Stimulated activated CD8-positive, alpha-beta memory T cell treated with anti-CD3 and anti-CD28 coated beads, Interleukin-15, amount 100 ng/mL, for 24 hours (primary cell): ENCODE measurements around the gene TECPR1.

Experiments
- DNase-seq: peaks from one replicate; pipeline ENCODE4 v3.0.0-alpha.2; 2020; ENCODE audit warnings: low read depth

The TECPR1 gene

DNA sequence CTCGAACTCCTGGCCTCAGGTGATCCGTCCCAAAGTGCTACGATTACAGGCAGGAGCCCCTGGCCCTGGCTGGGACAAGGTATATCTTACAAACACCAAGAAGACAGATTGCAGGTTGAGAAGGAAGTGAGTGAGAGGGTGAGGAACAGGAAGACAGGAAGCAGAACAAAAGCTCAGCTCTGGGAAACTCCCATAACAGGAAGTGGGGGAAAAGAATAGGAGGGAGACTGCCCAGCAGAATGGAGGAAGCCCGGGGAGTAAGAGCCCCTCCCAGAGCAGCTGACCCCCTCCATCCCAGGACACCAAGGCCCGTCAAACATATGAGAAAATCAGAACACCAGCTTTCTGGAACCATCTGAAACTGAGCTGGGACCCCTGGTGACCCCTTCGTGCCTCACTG is 2.9 kb downstream of the TECPR1 start:
- no peak for DNase-seq

DNA sequence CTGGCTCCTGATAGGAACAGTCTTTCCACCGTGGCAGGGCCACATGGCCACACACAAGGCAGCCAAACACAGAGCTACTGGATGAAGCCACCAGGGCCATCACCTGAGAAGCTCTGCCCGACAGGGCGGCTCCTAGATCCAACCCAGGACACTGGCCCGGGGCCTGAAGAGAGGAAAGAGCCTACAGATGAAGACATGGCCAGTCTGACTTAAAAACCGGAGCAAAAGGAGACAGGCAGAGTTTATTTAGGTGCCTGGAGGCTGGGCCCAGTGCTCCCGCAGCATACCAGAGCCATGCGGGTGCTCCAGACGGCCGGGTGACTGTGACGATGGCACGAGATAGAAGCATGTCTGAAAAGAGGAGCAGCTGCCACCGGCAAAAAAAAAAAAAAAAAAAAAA is 3.9 kb downstream of the TECPR1 start:
- DNase-seq, result no peak

DNA sequence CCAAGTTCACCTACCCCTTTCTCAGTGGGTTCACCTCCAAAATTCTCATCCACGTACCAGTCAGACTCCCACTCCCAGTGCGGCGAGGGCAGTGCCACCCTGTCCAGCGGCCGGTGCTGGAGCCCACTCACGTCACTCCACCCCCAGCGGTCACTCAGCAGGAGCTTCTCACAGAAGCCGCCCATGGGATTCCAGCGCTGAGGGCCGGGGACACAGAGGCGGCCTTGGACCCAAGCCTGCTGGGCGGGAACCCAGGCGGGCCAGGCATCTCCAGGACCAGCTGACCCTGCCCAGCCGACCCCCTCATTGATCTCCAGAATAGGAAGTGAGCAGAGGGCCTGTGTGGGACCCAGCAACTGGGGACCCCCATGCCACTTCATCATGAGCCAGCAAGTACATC is 7.2 kb downstream of the TECPR1 start:
- no peak for DNase-seq

DNA sequence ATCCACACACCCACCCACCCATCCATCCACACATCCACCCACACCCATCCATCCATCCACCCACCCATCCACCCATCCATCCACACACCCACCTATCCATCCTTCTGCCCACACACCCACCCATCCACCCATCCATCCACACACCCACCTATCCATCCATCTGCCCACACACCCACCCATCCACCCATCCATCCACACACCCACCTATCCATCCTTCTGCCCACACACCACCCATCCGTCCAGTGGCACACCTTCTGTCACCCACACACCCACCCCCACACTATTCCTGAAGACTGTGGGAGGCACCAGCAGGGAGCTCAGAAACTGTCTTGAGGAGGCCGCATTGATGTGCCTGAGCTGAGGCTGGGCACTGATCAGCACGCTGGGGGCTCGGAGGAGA is 9.1 kb downstream of the TECPR1 start:
- DNase-seq, result no peak

- DNase-seq, result no peak
Measured at GRCh38 chr7:98242342-98242741, 9.7 kb downstream of the TECPR1 start.

DNA sequence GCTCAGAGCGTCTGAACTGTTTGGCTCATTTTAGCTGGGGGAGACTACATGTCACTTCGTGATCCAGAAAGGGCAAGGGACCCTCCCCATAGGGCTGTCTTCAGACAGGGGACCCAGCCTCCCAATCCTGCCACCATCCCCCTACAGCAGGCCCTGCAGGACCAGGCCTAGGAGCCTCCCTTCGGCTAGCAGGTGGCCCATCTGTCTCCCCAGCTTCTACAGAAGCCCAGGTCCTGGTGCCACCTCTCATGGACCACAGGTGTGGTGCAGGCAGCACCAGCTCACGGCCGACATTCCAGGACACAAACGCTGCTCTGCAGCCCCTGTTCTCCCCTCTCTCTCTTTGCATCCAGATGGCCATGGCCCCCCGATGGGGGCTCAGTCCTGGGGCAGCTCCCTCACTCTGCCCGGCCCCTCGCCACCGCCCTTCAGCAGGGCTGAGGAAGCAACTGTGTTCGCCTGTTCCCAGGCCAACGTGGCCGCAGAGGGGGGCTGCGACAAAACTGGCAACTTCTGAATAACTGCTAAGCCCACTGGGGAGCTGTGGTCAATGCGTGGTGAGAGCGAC is 10.3 kb downstream of the TECPR1 start:
- DNase-seq, result no peak

DNA sequence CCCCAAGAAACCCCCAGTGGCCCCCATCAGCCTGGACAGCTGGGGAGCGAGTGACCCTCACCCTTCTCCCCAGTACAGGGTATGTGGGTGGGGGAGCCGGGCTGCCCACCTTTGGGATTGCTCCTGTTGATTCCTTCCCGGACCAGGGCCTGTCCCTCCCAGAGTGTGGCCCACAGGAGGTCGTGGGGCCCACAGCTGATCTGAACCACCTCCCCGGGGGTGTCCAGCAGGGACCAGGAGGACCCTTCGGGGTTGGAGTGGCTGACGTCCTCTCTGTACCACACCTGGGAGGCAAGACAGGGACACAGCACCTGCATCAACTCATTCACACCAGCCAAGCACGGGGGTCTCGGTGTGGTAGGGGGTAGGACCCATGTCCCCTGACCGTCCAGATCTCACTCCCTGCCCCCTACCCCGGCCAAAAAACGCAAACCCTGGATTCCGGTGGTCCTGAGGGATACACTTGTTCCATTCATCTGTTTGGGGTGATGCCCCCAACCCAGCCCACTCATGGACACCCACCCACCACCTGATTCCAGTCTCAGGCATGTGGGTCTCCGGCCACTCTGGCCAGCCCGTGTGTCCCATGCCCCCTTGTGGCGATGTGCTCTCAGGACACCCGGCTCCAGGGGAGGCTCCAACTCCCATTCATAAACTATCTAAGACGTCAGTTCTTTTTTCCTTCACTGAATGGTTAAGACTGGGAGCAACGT is 10.9 kb downstream of the TECPR1 start:
- DNase-seq, result no peak

- no peak for DNase-seq
Measured at GRCh38 chr7:98238976-98239375, 13.1 kb downstream of the TECPR1 start.

- no peak for DNase-seq
Measured at GRCh38 chr7:98238076-98238475, 14.0 kb downstream of the TECPR1 start.

DNA sequence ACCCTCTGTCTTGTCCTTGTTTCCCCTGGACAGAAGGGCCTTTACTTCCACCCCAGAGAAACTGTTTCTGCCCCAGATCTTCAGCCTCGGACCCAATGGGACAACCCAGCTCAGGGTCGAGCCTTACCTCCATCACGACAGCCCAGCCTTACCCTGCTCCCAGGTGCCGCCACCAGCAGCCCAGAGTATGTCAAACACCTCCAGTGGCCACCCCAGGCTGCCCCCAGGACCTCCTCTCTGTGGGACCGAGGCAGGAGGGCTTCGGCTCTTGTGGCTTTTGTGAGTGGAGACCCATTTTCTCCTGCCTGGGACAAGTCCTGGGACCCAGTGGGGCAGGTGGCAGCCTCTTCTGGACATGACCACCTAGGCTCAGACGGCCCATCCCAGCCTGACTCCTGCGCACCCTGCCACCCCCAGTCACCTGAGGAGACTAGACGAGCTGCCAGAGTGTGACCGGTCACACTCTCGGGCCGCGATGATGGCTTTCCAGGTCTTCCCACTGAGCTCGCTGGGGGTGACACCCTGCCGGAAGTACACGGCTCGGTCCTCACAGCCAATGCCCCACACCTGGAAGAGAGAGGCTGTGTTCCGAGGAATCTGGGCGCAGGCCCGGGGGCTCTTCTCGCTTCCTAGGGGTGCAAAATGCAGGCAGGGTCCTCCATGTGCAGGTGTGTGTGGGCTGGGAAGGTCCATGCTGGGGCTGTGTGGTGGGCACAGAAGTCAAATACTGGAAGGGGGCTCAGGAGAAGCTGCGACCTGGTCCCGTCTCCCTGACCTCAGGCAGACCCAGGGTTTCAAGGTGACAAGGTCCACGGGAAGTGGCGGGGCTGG is 15.5 kb downstream of the TECPR1 start:
- no peak for DNase-seq

DNA sequence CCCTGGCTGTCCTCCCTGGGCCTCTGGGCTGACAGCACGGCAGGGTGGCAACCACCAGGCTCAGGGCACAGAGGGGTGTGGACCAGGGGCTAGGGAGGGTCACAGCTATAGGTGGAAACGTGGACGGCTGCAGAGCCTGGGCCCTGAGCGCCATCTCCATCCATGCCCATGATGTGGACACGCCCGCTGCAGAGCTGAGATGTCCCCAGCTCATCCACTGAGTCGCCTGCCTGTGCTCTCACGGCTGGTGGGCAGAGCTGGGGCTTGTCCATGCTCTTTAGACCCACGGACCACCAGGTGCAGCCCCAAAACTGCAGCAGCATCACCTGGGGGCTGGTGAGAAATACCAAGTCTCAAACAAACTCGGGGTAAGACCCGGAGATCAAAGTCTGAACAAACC is 16.1 kb downstream of the TECPR1 start:
- DNase-seq, result no peak

DNA sequence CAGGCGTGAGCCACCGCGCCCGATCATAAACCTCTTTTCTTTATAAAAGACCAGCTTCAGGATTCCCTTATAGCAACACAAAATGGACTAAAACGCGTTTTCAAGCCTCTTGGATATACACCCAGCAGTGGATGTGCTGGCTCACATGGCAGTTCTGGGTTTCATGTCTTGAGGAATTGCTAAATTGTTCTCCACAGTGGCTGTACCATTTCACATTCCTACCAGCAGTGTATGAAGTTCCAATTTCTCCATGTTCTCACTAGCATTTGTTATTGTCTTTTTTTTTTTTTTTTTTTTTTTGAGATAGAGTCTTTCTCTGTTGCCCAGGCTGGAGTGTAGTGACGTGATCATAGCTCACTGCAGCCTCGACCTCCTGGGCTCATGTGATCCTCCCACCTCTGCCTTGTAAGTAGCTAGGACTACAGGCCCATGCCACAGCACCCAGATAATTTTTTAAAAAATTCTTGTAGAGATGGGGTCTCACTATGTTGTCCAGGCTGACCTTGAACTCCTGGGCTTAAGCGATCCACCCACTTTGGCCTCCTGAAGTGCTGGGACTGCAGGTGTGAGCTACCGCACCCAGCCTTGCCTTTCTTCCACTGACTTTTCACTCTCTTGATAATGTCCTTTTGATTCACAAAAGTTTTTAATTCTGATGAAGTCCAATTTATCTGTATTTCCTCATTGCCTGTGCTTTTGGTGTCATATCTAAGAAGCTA is 17.4 kb downstream of the TECPR1 start:
- DNase-seq, result no peak

DNA sequence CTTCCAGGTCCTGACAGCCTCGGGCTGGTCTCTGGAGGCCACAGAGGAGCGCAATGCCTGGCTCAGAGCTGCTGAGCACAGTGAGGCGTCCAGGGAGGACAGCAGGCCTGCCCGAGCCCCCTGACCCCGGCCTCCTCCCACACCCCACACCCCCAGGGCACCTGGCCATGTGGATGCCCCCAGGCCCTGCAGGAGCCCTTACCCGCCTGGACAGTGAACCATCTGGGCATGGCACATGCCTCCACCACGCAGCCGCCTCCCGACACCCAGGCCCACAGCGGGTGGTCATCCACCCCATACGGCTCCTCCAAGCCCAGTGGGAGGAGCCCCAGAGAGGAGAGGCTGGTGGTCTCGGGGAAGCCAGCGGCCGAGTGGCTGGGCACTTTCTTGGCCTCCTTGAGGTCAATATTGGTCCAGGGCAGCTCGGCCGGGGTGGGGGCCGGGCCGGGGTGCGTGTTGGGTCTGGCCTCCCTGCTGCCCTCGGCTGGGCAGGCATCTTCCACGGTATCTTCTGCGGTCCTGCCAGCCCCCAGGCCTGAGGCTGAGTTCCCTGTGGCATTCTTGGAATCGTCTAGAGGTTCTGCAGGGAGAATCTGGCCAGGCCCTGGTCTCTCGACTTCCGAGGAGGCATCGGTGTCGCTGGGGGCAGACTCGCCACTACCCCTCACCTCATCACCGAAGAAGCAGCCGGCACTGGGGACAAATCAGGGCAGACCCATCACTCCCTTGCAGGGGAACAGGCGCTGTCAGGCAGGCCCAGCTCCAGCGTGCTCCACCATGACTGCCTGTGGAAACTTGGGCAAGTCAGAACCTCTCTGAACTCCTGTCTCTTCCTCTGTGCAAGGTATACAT is 18.6 kb downstream of the TECPR1 start:
- DNase-seq, result no peak

GRCh38 chr7:98232799-98233198 is 19.2 kb downstream of the TECPR1 start:
- no peak for DNase-seq

- no peak for DNase-seq
Measured at GRCh38 chr7:98232263-98232585, 19.8 kb downstream of the TECPR1 start.

GRCh38 chr7:98231493-98232262 is 20.4 kb downstream of the TECPR1 start:
- no peak for DNase-seq

GRCh38 chr7:98230746-98231471 is 21.1 kb downstream of the TECPR1 start:
- DNase-seq, result no peak

- no peak for DNase-seq
Measured at GRCh38 chr7:98229991-98230745, 21.9 kb downstream of the TECPR1 start.

GRCh38 chr7:98229441-98229840 is 22.6 kb downstream of the TECPR1 start:
- no peak for DNase-seq

GRCh38 chr7:98228801-98229200 is 23.2 kb downstream of the TECPR1 start:
- no peak for DNase-seq
